WERI-Rb-1 (cell line): Measurements from ENCODE around the gene CRACDL.

ENCODE experiments used
- DNase-seq: peaks from one replicate; pipeline ENCODE4 v3.0.0-alpha.2; 2020
- H3K27ac ChIP-seq: fragments of 250-450 bp; sonication (Bioruptor Pico); 2 replicates; pipeline ENCODE4 v1.5.1; 2020; ENCODE audit warnings: mild to moderate bottlenecking, moderate library complexity
- H3K27me3 ChIP-seq: fragments of 250-450 bp; sonication (Bioruptor Pico); 2 replicates; pipeline ENCODE4 v1.5.1; 2021; ENCODE audit warnings: mild to moderate bottlenecking, low read depth, moderate library complexity; ENCODE audit not compliant: insufficient read depth, severe bottlenecking
- H3K36me3 ChIP-seq: fragments of 250-450 bp; sonication (Bioruptor Pico); 2 replicates; pipeline ENCODE4 v1.5.1; 2020; ENCODE audit warnings: mild to moderate bottlenecking, moderate library complexity
- H3K4me3 ChIP-seq: 2 replicates; pipeline ENCODE4 v1.5.1; 2011; ENCODE audit warnings: low read depth, mild to moderate bottlenecking, control low read depth, low read length
- H3K9me3 ChIP-seq: fragments of 250-450 bp; sonication (Bioruptor Pico); 2 replicates; pipeline ENCODE4 v1.5.1; 2021; ENCODE audit warnings: mild to moderate bottlenecking, moderate library complexity; ENCODE audit not compliant: severe bottlenecking
- TF ChIP-seq, protein P1 (sequence below): IDR thresholded peaks from 2 replicates; pipeline ENCODE4 v1.5.1; 2011; ENCODE audit warnings: low read depth, mild to moderate bottlenecking, control low read depth, inconsistent platforms, low read length

CRACDL gene

GRCh38 chr2:98923244-98923940, 12.6 kb downstream of the CRACDL start:
- H3K27me3 ChIP-seq, result no peaks in the 10 kb centered on the region
- H3K4me3 ChIP-seq, result no peak overlapping the region
- H3K27ac ChIP-seq, result no peak overlapping the region
- TF ChIP-seq, protein P1, sequence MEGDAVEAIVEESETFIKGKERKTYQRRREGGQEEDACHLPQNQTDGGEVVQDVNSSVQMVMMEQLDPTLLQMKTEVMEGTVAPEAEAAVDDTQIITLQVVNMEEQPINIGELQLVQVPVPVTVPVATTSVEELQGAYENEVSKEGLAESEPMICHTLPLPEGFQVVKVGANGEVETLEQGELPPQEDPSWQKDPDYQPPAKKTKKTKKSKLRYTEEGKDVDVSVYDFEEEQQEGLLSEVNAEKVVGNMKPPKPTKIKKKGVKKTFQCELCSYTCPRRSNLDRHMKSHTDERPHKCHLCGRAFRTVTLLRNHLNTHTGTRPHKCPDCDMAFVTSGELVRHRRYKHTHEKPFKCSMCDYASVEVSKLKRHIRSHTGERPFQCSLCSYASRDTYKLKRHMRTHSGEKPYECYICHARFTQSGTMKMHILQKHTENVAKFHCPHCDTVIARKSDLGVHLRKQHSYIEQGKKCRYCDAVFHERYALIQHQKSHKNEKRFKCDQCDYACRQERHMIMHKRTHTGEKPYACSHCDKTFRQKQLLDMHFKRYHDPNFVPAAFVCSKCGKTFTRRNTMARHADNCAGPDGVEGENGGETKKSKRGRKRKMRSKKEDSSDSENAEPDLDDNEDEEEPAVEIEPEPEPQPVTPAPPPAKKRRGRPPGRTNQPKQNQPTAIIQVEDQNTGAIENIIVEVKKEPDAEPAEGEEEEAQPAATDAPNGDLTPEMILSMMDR, result peak; percentile 29; the same call in 1 of the 2 replicates
- no peaks in the 10 kb centered on the region for H3K36me3 ChIP-seq
- no peak for DNase-seq
- peaks cover 5% of the 10 kb centered on the region for H3K9me3 ChIP-seq

GRCh38 chr2:98921062-98921461, 15.0 kb downstream of the CRACDL start:
- TF ChIP-seq, protein P1, result no peak
- H3K36me3 ChIP-seq, result no peaks in the 10 kb centered on the region
- no peak overlapping the region for H3K4me3 ChIP-seq
- peaks cover 5% of the 10 kb centered on the region for H3K9me3 ChIP-seq
- H3K27ac ChIP-seq, result no peak overlapping the region
- no peak for DNase-seq
- no peaks in the 10 kb centered on the region for H3K27me3 ChIP-seq

- H3K4me3 ChIP-seq, result no peak overlapping the region
- DNase-seq, result no peak
- TF ChIP-seq, protein P1, result no peak
- H3K9me3 ChIP-seq, result peaks cover 5% of the 10 kb centered on the region
- no peak overlapping the region for H3K27ac ChIP-seq
- H3K36me3 ChIP-seq, result no peaks in the 10 kb centered on the region
- H3K27me3 ChIP-seq, result no peaks in the 10 kb centered on the region
These were observed 19.0 kb downstream of the CRACDL start for GRCh38 chr2:98917031-98917471.

- H3K4me3 ChIP-seq, result no peak overlapping the region
- H3K27me3 ChIP-seq, result no peaks in the 10 kb centered on the region
- DNase-seq, result no peak
- TF ChIP-seq, protein P1, result no peak
- H3K36me3 ChIP-seq, result no peaks in the 10 kb centered on the region
- no peak overlapping the region for H3K27ac ChIP-seq
- peaks cover 5% of the 10 kb centered on the region for H3K9me3 ChIP-seq
These were observed 20.2 kb downstream of the CRACDL start for GRCh38 chr2:98915751-98916358.

DNA sequence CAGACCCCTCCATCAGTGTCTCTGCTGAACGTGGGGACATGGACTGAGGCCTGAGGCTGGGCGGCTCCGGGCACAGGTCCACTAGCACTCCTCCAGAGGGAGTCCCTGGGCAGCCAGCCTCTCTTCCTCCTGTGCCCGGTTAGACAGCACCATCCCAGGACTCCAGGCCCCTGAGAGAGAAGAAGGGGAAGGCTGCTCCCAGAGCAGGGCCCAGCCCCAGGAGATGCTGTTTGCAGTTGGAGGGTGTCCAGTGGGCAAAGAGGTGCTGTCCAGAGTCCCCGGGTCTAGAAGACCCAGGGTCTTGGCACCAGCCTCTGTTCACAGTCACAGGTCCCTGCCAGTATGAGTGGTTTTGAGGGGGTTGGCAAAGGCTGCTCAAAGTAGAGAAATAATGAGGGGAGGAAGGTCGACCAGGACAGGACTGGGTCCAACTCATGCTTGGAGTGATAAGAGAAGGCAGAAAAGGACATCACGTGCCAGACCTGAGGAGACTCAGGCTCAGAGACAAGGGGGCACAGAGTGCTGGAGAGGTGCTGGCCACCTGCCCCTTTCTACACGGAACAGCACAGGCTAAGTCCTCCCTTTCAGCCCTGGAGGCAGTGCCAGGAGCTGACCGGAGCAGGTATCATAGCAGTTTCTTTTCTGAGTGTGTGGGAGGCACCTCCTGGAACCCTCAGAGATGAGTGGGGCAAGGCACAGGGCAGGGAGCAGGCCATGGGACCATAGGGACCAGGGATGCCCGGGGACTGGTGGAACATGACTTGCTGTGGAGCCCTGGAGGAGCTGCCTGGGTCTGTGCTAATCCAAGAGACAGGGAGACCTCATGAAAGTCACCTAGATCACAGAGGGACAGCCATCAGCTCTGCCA, 21.1 kb downstream of the CRACDL start:
- Histone ChIP-seq H3K27ac (no peak overlapping the region), H3K4me3 (no peak overlapping the region), H3K36me3 (no peaks in the 10 kb centered on the region), H3K27me3 (no peaks in the 10 kb centered on the region), H3K9me3 (peaks cover 8% of the 10 kb centered on the region)
- TF ChIP-seq, protein P1, result no peak
- no peak for DNase-seq
